HCT116 (cell line): ENCODE data around the gene CEACAM1. TPM values are rescaled to one million over a fixed set of nuclear protein-coding genes. Genes with fewer than 3 reads are reported as not detected.
A peak's percentile ranks its signal among the peaks of the same experiment; 100 is the strongest.

ENCODE experiments used
- ATAC-seq: fragments of 200-7000 bp; cut with Tn5 transposase; 2 replicates; pipeline ENCODE4 v1.9.1; 2020; ENCODE audit warnings: mild to moderate bottlenecking, moderate library complexity
- BruUV-seq: library from RNA; stranded (reverse); fragments of 400-500 nt; replicated peaks from 2 replicates; lab custom pipeline; 2021; lab: Mats Ljungman, UMichigan
- CTCF ChIA-PET: fragments of 300-600 bp; sonication (Branson Sonifier 250); formaldehyde crosslinking; loops from one replicate; lab custom pipeline; 2021; ENCODE audit warnings: antibody characterized with exemption; lab: Charles Lee
- POLR2A ChIA-PET: fragments of 300-600, 350-600 bp; sonication (Branson Sonifier 250); formaldehyde crosslinking; loops from one replicate; lab custom pipeline; 2021; ENCODE audit warnings: antibody characterized with exemption; lab: Charles Lee
- RAD21 ChIA-PET, 2 experiments: fragments of 300-600 bp; sonication (Branson Sonifier 250); formaldehyde crosslinking; loops; one replicate each; lab custom pipeline; 2023; ENCODE audit warnings: low total read pairs in 2 of 2; ENCODE audit not compliant: uncharacterized antibody in 2 of 2, unreplicated experiment in 2 of 2, low non-redundant PET in 1 of 2; lab: Charles Lee
- DNase-seq: peaks from one replicate; pipeline ENCODE4 v3.0.0-alpha.2; 2010; ENCODE audit warnings: low read depth, low spot score
- H2AFZ ChIP-seq: fragments of 200-600 bp; shearing (Covaris generic), sonication (generic); 2 replicates; pipeline ENCODE4 v1.6.1; 2017; ENCODE audit warnings: low read depth, mixed run types, mixed read lengths, antibody characterized with exemption, low read length; ENCODE audit not compliant: poor library complexity, severe bottlenecking
- H3K27ac ChIP-seq: 2 replicates; pipeline ENCODE4 v1.5.1; 2012; ENCODE audit warnings: low read depth, low read length
- H3K27me3 ChIP-seq: fragments of 200-600 bp; sonication (generic); 2 replicates; pipeline ENCODE4 v1.6.1; 2016; ENCODE audit warnings: mixed run types, low read length, mixed read lengths; ENCODE audit not compliant: insufficient read depth
- H3K36me3 ChIP-seq, 2 experiments: fragments of 200-500 bp in 1 of 2; fragments of 200-600 bp in 1 of 2; sonication (Bioruptor generic) in 1 of 2; sonication (generic) in 1 of 2; 2 replicates each; pipeline versions ENCODE4 v1.5.1 to v1.6.1; 2014 to 2016; ENCODE audit warnings: low read length in 2 of 2, inconsistent platforms in 1 of 2, mixed read lengths in 1 of 2, mixed run types in 1 of 2; ENCODE audit not compliant: insufficient read depth in 2 of 2, control insufficient read depth in 1 of 2
- H3K4me1 ChIP-seq, 2 experiments: fragments of 200-600 bp in 1 of 2; sonication (generic) in 1 of 2; 2 replicates each; pipeline versions ENCODE4 v1.5.1 to v1.6.1; 2012 to 2017; ENCODE audit warnings: low read length in 2 of 2, inconsistent platforms in 1 of 2, mild to moderate bottlenecking in 1 of 2, mixed read lengths in 1 of 2, mixed run types in 1 of 2, moderate library complexity in 1 of 2; ENCODE audit not compliant: insufficient read depth in 2 of 2, control insufficient read depth in 1 of 2
- H3K4me2 ChIP-seq: fragments of 200-600 bp; sonication (generic); 2 replicates; pipeline ENCODE4 v1.6.1; 2017; ENCODE audit warnings: mixed run types, low read length, mixed read lengths
- H3K4me3 ChIP-seq, 2 experiments: fragments of 200-600 bp in 1 of 2; sonication (generic) in 1 of 2; replicated peaks in 1 of 2; 2 replicates each; pipeline ENCODE4 v1.5.1; 2011 to 2016; ENCODE audit warnings: low read length in 2 of 2, control low read depth in 1 of 2, low read depth in 1 of 2, mild to moderate bottlenecking in 1 of 2, mixed read lengths in 1 of 2, mixed run types in 1 of 2
- H3K79me2 ChIP-seq: fragments of 200-600 bp; sonication (generic); 2 replicates; pipeline ENCODE4 v1.6.1; 2017; ENCODE audit warnings: mild to moderate bottlenecking, mixed run types, low read length, moderate library complexity, mixed read lengths; ENCODE audit not compliant: insufficient read depth
- H3K9ac ChIP-seq: fragments of 200-600 bp; sonication (generic); 2 replicates; pipeline ENCODE4 v1.6.1; 2016; ENCODE audit warnings: low read length, mixed read lengths
- H3K9me2 ChIP-seq: fragments of 200-600 bp; sonication (generic), shearing (Covaris generic); 2 replicates; pipeline ENCODE4 v1.6.1; 2017; ENCODE audit warnings: mixed run types, mild to moderate bottlenecking, moderate library complexity; ENCODE audit not compliant: insufficient read depth
- H3K9me3 ChIP-seq, 2 experiments: fragments of 200-500 bp in 1 of 2; fragments of 200-600 bp in 1 of 2; sonication (Bioruptor generic) in 1 of 2; sonication (generic) in 1 of 2; 2 replicates each; pipeline ENCODE4 v1.6.1; 2014 to 2017; ENCODE audit warnings: low read length in 2 of 2, mixed read lengths in 2 of 2, inconsistent platforms in 1 of 2, low read depth in 1 of 2, mild to moderate bottlenecking in 1 of 2, mixed run types in 1 of 2, moderate library complexity in 1 of 2; ENCODE audit not compliant: control insufficient read depth in 1 of 2, insufficient read depth in 1 of 2
- H4K20me1 ChIP-seq: fragments of 200-600 bp; sonication (generic), shearing (Covaris generic); 2 replicates; pipeline ENCODE4 v1.6.1; 2017; ENCODE audit warnings: mixed run types, mild to moderate bottlenecking, moderate library complexity; ENCODE audit not compliant: insufficient read depth
- CBX3 ChIP-seq: IDR thresholded peaks from 2 replicates; pipeline ENCODE4 v1.6.1; 2012; ENCODE audit warnings: low read depth
- CEBPB ChIP-seq: IDR thresholded peaks from 2 replicates; pipeline ENCODE4 v1.6.1; 2012; ENCODE audit warnings: low read depth
- EGR1 ChIP-seq: IDR thresholded peaks from 2 replicates; pipeline ENCODE4 v1.6.1; 2012; ENCODE audit warnings: low read depth
- ELF1 ChIP-seq: IDR thresholded peaks from 2 replicates; pipeline ENCODE4 v1.6.1; 2012; ENCODE audit warnings: low read depth, borderline replicate concordance
- EZH2 ChIP-seq: fragments of 200-600 bp; sonication (generic); IDR thresholded peaks from 2 replicates; pipeline ENCODE4 v1.6.1; 2017; ENCODE audit warnings: antibody characterized with exemption, mixed run types
- JUND ChIP-seq: IDR thresholded peaks from 2 replicates; pipeline ENCODE4 v1.6.1; 2012
- POLR2A ChIP-seq: IDR thresholded peaks from 2 replicates; pipeline ENCODE4 v1.7.0; 2011; ENCODE audit warnings: borderline replicate concordance; ENCODE audit not compliant: insufficient read depth, insufficient read length; ENCODE audit errors: extremely low read depth
- POLR2AphosphoS5 ChIP-seq: IDR thresholded peaks from 2 replicates; pipeline ENCODE4 v1.6.1; 2011; ENCODE audit warnings: mild to moderate bottlenecking, low read depth, low read length, moderate library complexity
- intact Hi-C: fragments of 100-400 bp; cut with micrococcal nuclease; formaldehyde crosslinking; loops from 2 replicates; pipeline ENCODE4 v1.10.0; 2022
- total RNA-seq: library from RNA; stranded (reverse); gene quantifications from one replicate; pipeline ENCODE4 v1.2.1, GENCODE V29; 2021; ENCODE audit not compliant: unreplicated experiment
- TF ChIP-seq, protein P1 (sequence below): IDR thresholded peaks from 2 replicates; pipeline ENCODE4 v1.6.1; 2012
- TF ChIP-seq, protein P2 (sequence below): IDR thresholded peaks from 2 replicates; pipeline ENCODE4 v1.6.1; 2012; ENCODE audit warnings: low read depth
- TF ChIP-seq, protein P3 (sequence below): IDR thresholded peaks from 2 replicates; pipeline ENCODE4 v1.6.1; 2011; ENCODE audit warnings: mild to moderate bottlenecking, low read length, moderate library complexity; ENCODE audit not compliant: insufficient replicate concordance; ENCODE audit errors: extremely low read depth

CEACAM1 gene
- total RNA-seq, 1 experiment from 2014 or later = 1.2 TPM

DNA sequence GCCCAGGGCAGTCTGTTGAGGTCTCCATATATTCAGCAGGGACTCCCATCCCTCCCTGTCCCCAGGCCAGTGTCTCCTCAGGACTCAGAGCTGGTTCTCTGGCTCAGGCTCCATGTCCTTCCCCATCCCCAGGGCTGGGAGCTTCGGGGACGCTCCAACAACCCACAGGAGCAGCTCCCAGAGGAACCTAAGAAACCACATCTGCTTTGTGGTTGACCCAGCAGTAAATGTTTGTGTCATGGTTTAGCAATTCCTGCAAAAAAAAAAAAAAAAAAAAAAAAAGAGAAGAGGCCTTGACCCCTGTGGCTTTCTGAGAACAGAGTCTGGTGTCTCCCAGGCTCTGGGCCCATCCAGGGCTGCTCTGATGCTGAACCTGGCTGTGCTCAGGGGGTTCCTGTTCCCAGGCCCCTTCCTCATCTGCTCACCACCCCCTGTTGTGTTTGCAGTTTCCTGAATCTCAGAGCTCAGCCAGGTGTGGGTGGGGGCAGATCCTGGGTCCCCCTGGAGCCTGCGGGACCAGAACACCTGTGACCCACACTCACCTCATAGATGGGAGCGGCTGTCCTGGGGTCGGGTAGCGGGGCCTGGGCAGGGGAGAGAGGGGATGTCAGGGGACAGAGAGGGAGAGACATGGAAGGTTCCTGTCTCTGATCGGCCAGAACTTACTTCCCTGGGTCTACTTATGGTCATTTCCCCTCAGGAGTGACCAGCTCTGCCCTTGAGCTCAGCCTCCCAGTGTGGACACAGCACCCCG is 25.2 kb upstream of the CEACAM1 start:
- TF ChIP-seq POLR2AphosphoS5 (no peak), EZH2 (no peak), CBX3 (no peak), CEBPB (no peak), ELF1 (no peak), EGR1 (no peak), POLR2A (no peak), JUND (no peak)
- TF ChIP-seq, protein P1, sequence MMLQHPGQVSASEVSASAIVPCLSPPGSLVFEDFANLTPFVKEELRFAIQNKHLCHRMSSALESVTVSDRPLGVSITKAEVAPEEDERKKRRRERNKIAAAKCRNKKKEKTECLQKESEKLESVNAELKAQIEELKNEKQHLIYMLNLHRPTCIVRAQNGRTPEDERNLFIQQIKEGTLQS = no peak
- TF ChIP-seq, protein P2, sequence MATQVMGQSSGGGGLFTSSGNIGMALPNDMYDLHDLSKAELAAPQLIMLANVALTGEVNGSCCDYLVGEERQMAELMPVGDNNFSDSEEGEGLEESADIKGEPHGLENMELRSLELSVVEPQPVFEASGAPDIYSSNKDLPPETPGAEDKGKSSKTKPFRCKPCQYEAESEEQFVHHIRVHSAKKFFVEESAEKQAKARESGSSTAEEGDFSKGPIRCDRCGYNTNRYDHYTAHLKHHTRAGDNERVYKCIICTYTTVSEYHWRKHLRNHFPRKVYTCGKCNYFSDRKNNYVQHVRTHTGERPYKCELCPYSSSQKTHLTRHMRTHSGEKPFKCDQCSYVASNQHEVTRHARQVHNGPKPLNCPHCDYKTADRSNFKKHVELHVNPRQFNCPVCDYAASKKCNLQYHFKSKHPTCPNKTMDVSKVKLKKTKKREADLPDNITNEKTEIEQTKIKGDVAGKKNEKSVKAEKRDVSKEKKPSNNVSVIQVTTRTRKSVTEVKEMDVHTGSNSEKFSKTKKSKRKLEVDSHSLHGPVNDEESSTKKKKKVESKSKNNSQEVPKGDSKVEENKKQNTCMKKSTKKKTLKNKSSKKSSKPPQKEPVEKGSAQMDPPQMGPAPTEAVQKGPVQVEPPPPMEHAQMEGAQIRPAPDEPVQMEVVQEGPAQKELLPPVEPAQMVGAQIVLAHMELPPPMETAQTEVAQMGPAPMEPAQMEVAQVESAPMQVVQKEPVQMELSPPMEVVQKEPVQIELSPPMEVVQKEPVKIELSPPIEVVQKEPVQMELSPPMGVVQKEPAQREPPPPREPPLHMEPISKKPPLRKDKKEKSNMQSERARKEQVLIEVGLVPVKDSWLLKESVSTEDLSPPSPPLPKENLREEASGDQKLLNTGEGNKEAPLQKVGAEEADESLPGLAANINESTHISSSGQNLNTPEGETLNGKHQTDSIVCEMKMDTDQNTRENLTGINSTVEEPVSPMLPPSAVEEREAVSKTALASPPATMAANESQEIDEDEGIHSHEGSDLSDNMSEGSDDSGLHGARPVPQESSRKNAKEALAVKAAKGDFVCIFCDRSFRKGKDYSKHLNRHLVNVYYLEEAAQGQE = no peak
- TF ChIP-seq, protein P3, sequence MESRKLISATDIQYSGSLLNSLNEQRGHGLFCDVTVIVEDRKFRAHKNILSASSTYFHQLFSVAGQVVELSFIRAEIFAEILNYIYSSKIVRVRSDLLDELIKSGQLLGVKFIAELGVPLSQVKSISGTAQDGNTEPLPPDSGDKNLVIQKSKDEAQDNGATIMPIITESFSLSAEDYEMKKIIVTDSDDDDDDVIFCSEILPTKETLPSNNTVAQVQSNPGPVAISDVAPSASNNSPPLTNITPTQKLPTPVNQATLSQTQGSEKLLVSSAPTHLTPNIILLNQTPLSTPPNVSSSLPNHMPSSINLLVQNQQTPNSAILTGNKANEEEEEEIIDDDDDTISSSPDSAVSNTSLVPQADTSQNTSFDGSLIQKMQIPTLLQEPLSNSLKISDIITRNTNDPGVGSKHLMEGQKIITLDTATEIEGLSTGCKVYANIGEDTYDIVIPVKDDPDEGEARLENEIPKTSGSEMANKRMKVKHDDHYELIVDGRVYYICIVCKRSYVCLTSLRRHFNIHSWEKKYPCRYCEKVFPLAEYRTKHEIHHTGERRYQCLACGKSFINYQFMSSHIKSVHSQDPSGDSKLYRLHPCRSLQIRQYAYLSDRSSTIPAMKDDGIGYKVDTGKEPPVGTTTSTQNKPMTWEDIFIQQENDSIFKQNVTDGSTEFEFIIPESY = no peak
- TF ChIP-seq, all 23 proteins: peak for 0
- ChIA-PET RAD21 (no interaction called here), POLR2A (no interaction called here), CTCF (interaction anchor here (0.7 kb wide), 1 partner anchor 205 kb away, joined by 4 read pairs; no protein-coding TSS in a partner anchor)
- Histone ChIP-seq H3K9me2 (no peaks in the 10 kb centered on the region), H3K9ac (no peak overlapping the region), H3K27ac (no peak overlapping the region), H3K79me2 (no peaks in the 10 kb centered on the region), H3K36me3 (no peaks in the 10 kb centered on the region), H3K27me3 (no peaks in the 10 kb centered on the region), H3K9me3 (no peaks in the 10 kb centered on the region), H4K20me1 (no peaks in the 10 kb centered on the region), H3K4me1 (no peaks in the 10 kb centered on the region), H2AFZ (no peak overlapping the region), H3K4me2 (no peak overlapping the region), H3K4me3 (no peak overlapping the region)
- intact Hi-C loops = no loop called here
- ATAC-seq (peak; percentile 42; the same call in 1 of the 2 replicates), DNase-seq (no peak)
- no TSS peak for BruUV-seq
